ENCODE measurements around the gene CPS1. TPM values are rescaled to one million over a fixed set of nuclear protein-coding genes. Genes with fewer than 3 reads are reported as not detected.
A peak's percentile ranks its signal among the peaks of the same experiment; 100 is the strongest.

Gene CPS1
- total RNA-seq, 2 donors from 2014 or later: 12.5 to 31.2 TPM

GRCh38 chr2:210557721-210558120, 1.3 kb downstream of the CPS1 start:
- Mint-ChIP-seq H3K27ac (no peak overlapping the region), H3K4me3 (no peak overlapping the region), H3K4me1 (peaks cover 3% of the 10 kb centered on the region), H3K27me3 (ENCODE audit: insufficient read depth) (no peaks in the 10 kb centered on the region), H3K9me3 (no peaks in the 10 kb centered on the region), H3K36me3 (ENCODE audit: low read depth) (no peaks in the 10 kb centered on the region)
- no peak overlapping the region for H3K4me3 ChIP-seq (ENCODE audit: low read length)
- TF ChIP-seq CTCF (conservative IDR thresholded peaks at IDR 0.05): no peak
- H3K9ac ChIP-seq (ENCODE audit: extremely low read depth, low read length, poor library complexity, severe bottlenecking): no peak overlapping the region
- H3K9me3 ChIP-seq (ENCODE audit: control insufficient read depth, low read length): no peaks in the 10 kb centered on the region
- peak; percentile 66 for DNase-seq
- no peaks in the 10 kb centered on the region for H3K36me3 ChIP-seq (ENCODE audit: control insufficient read depth, insufficient read depth, low read length)
- no peaks in the 10 kb centered on the region for H3K4me1 ChIP-seq (ENCODE audit: control insufficient read depth, insufficient read depth, low read length)
- no peaks in the 10 kb centered on the region for H3K27me3 ChIP-seq (ENCODE audit: control insufficient read depth, insufficient read depth, low read length, poor library complexity, severe bottlenecking)
- H3K27ac ChIP-seq (ENCODE audit: low read depth, low read length): no peak overlapping the region

- H3K9me3 Mint-ChIP-seq: no peaks in the 10 kb centered on the region
- no peaks in the 10 kb centered on the region for H3K36me3 Mint-ChIP-seq (ENCODE audit: low read depth)
- H3K9me3 ChIP-seq (ENCODE audit: control insufficient read depth, low read length): no peaks in the 10 kb centered on the region
- H3K4me3 ChIP-seq (ENCODE audit: low read length): no peak overlapping the region
- H3K4me3 Mint-ChIP-seq: no peak overlapping the region
- H3K27me3 ChIP-seq (ENCODE audit: control insufficient read depth, insufficient read depth, low read length, poor library complexity, severe bottlenecking): no peaks in the 10 kb centered on the region
- peaks cover 3% of the 10 kb centered on the region for H3K4me1 Mint-ChIP-seq
- H3K27ac ChIP-seq (ENCODE audit: low read depth, low read length): no peak overlapping the region
- no peaks in the 10 kb centered on the region for H3K36me3 ChIP-seq (ENCODE audit: control insufficient read depth, insufficient read depth, low read length)
- TF ChIP-seq CTCF (conservative IDR thresholded peaks at IDR 0.05): no peak
- no peak overlapping the region for H3K9ac ChIP-seq (ENCODE audit: extremely low read depth, low read length, poor library complexity, severe bottlenecking)
- H3K27me3 Mint-ChIP-seq (ENCODE audit: insufficient read depth): no peaks in the 10 kb centered on the region
- H3K4me1 ChIP-seq (ENCODE audit: control insufficient read depth, insufficient read depth, low read length): no peaks in the 10 kb centered on the region
- H3K27ac Mint-ChIP-seq: no peak overlapping the region
- DNase-seq: no peak
- 80% methylated on average over 1 of the region's 1 CpG; no CpG with 5 or more reads in 1 of the 2 experiments for WGBS, 2 experiments (ENCODE audit: insufficient coverage in 1 of 2, insufficient read length in 1 of 2)
Observed at GRCh38 chr2:210558708-210559107, 2.3 kb downstream of the CPS1 start.

GRCh38 chr2:210559182-210559581, 2.8 kb downstream of the CPS1 start:
- Histone ChIP-seq H3K9ac (ENCODE audit: extremely low read depth, low read length, poor library complexity, severe bottlenecking) (no peak overlapping the region), H3K27me3 (ENCODE audit: control insufficient read depth, insufficient read depth, low read length, poor library complexity, severe bottlenecking) (no peaks in the 10 kb centered on the region), H3K4me1 (ENCODE audit: control insufficient read depth, insufficient read depth, low read length) (no peaks in the 10 kb centered on the region), H3K36me3 (ENCODE audit: control insufficient read depth, insufficient read depth, low read length) (no peaks in the 10 kb centered on the region), H3K9me3 (ENCODE audit: control insufficient read depth, low read length) (no peaks in the 10 kb centered on the region), H3K27ac (ENCODE audit: low read depth, low read length) (no peak overlapping the region), H3K4me3 (ENCODE audit: low read length) (no peak overlapping the region)
- Mint-ChIP-seq H3K9me3 (no peaks in the 10 kb centered on the region), H3K4me1 (peaks cover 3% of the 10 kb centered on the region), H3K27me3 (ENCODE audit: insufficient read depth) (no peaks in the 10 kb centered on the region), H3K36me3 (ENCODE audit: low read depth) (no peaks in the 10 kb centered on the region), H3K27ac (no peak overlapping the region), H3K4me3 (no peak overlapping the region)
- TF ChIP-seq CTCF (conservative IDR thresholded peaks at IDR 0.05): no peak
- 95 to 100% methylated on average over 2 to 6 of the region's 6 CpGs for WGBS, 2 experiments (ENCODE audit: insufficient coverage in 1 of 2, insufficient read length in 1 of 2)
- no peak for DNase-seq

Measured in endodermal cell (in vitro differentiated cells).